Neural progenitor cell (in vitro differentiated cells): ENCODE results near the gene UBR3.

Experiments
- CTCF ChIP-seq: fragments of 200-600 bp; sonication (generic); IDR thresholded peaks from 2 replicates; pipeline ENCODE4 v1.5.1; 2017; ENCODE audit warnings: antibody characterized with exemption, mild to moderate bottlenecking
- EZH2 ChIP-seq: fragments of 200-600 bp; sonication (generic); IDR thresholded peaks from 2 replicates; pipeline ENCODE4 v1.6.1; 2017; ENCODE audit warnings: antibody characterized with exemption, mild to moderate bottlenecking, moderate library complexity

GRCh38 chr2:169823996-169824372, 3.3 kb upstream of the UBR3 start:
- no peak for TF ChIP-seq EZH2
- TF ChIP-seq CTCF, result no peak
